H9 (cell line): ENCODE measurements around the gene APBA2. TPM values are rescaled to one million over a fixed set of nuclear protein-coding genes. Genes with fewer than 3 reads are reported as not detected.
A peak's percentile ranks its signal among the peaks of the same experiment; 100 is the strongest.

ENCODE experiments used
- DNase-seq: peaks from one replicate; pipeline ENCODE4 v3.0.0-alpha.2; 2017
- H2AFZ ChIP-seq: one replicate; pipeline ENCODE4 v1.6.1; 2013; ENCODE audit warnings: mild to moderate bottlenecking, low read length, control low read depth, moderate library complexity
- H2AK5ac ChIP-seq: 2 replicates; pipeline ENCODE4 v1.6.1; 2013; ENCODE audit warnings: low read length, control low read depth, mixed read lengths; ENCODE audit not compliant: insufficient read length
- H2BK120ac ChIP-seq: one replicate; pipeline ENCODE4 v1.6.1; 2013; ENCODE audit warnings: low read depth, mild to moderate bottlenecking, low read length, control low read depth, inconsistent platforms; ENCODE audit not compliant: poor library complexity, severe bottlenecking
- H2BK12ac ChIP-seq: 2 replicates; pipeline ENCODE4 v1.6.1; 2013; ENCODE audit warnings: low read length, control low read depth, mixed read lengths, low read depth; ENCODE audit not compliant: insufficient read length
- H2BK15ac ChIP-seq: 2 replicates; pipeline ENCODE4 v1.6.1; 2013; ENCODE audit warnings: low read depth, low read length, control low read depth
- H2BK20ac ChIP-seq: one replicate; pipeline ENCODE4 v1.6.1; 2013; ENCODE audit warnings: low read depth, mild to moderate bottlenecking, low read length, control low read depth, inconsistent platforms; ENCODE audit not compliant: poor library complexity, severe bottlenecking
- H2BK5ac ChIP-seq: 2 replicates; pipeline ENCODE4 v1.6.1; 2013; ENCODE audit warnings: low read length, control low read depth, mixed read lengths; ENCODE audit not compliant: insufficient read length
- H3K14ac ChIP-seq: 2 replicates; pipeline ENCODE4 v1.6.1; 2013; ENCODE audit warnings: low read length, control low read depth; ENCODE audit not compliant: insufficient read depth
- H3K18ac ChIP-seq: 2 replicates; pipeline ENCODE4 v1.6.1; 2013; ENCODE audit warnings: low read depth, mild to moderate bottlenecking, mixed read lengths, low read length, control low read depth; ENCODE audit not compliant: insufficient read length
- H3K23ac ChIP-seq: 2 replicates; pipeline ENCODE4 v1.6.1; 2013; ENCODE audit warnings: low read length, control low read depth, mixed read lengths, low read depth; ENCODE audit not compliant: insufficient read length
- H3K23me2 ChIP-seq: 2 replicates; pipeline ENCODE4 v1.6.1; 2013; ENCODE audit warnings: low read depth, mild to moderate bottlenecking, mixed read lengths, low read length, control low read depth; ENCODE audit not compliant: insufficient read length, poor library complexity, severe bottlenecking
- H3K27ac ChIP-seq: 2 replicates; pipeline ENCODE4 v1.5.1; 2013; ENCODE audit warnings: low read length, control low read depth, mixed read lengths, low read depth; ENCODE audit not compliant: insufficient read length
- H3K27me3 ChIP-seq: 2 replicates; pipeline ENCODE4 v1.6.1; 2013; ENCODE audit warnings: low read length, control low read depth, inconsistent platforms; ENCODE audit not compliant: insufficient read depth
- H3K4ac ChIP-seq: 2 replicates; pipeline ENCODE4 v1.6.1; 2013; ENCODE audit warnings: low read depth, mild to moderate bottlenecking, control low read depth, inconsistent platforms, low read length, moderate library complexity
- H3K4me1 ChIP-seq: 2 replicates; pipeline ENCODE4 v1.6.1; 2013; ENCODE audit warnings: low read length, control low read depth, inconsistent platforms; ENCODE audit not compliant: insufficient read depth
- H3K4me2 ChIP-seq: 2 replicates; pipeline ENCODE4 v1.6.1; 2013; ENCODE audit warnings: low read length, control low read depth, mixed read lengths; ENCODE audit not compliant: insufficient read length, insufficient read depth
- H3K56ac ChIP-seq: 2 replicates; pipeline ENCODE4 v1.6.1; 2013; ENCODE audit warnings: low read depth, mild to moderate bottlenecking, mixed read lengths, low read length, control low read depth; ENCODE audit not compliant: insufficient read length
- H3K79me1 ChIP-seq: 2 replicates; pipeline ENCODE4 v1.6.1; 2013; ENCODE audit warnings: low read depth, mild to moderate bottlenecking, moderate library complexity, low read length, control low read depth, inconsistent platforms; ENCODE audit not compliant: insufficient read depth, poor library complexity, severe bottlenecking
- H3K79me2 ChIP-seq: 2 replicates; pipeline ENCODE4 v1.6.1; 2013; ENCODE audit warnings: low read length, control low read depth, inconsistent platforms; ENCODE audit not compliant: insufficient read depth
- H3K9ac ChIP-seq: 2 replicates; pipeline ENCODE4 v1.6.1; 2013; ENCODE audit warnings: low read length, control low read depth, mixed read lengths; ENCODE audit not compliant: insufficient read length; ENCODE audit errors: extremely low read depth
- H3K9me3 ChIP-seq: one replicate; pipeline ENCODE4 v1.6.1; 2013; ENCODE audit warnings: low read depth, low read length, inconsistent platforms; ENCODE audit not compliant: control insufficient read depth
- H3T11ph ChIP-seq: one replicate; pipeline ENCODE4 v1.6.1; 2013; ENCODE audit warnings: mild to moderate bottlenecking, low read length, control low read depth, inconsistent platforms
- H4K20me1 ChIP-seq: one replicate; pipeline ENCODE4 v1.6.1; 2013; ENCODE audit not compliant: control insufficient read depth, insufficient read length, insufficient read depth
- H4K5ac ChIP-seq: 2 replicates; pipeline ENCODE4 v1.6.1; 2013; ENCODE audit warnings: low read depth, mild to moderate bottlenecking, mixed read lengths, low read length, control low read depth; ENCODE audit not compliant: insufficient read length
- H4K8ac ChIP-seq: replicated peaks from 2 replicates; pipeline ENCODE4 v1.6.1; 2013; ENCODE audit warnings: low read length, control low read depth, mixed read lengths, low read depth; ENCODE audit not compliant: insufficient read length
- H4K91ac ChIP-seq: 2 replicates; pipeline ENCODE4 v1.6.1; 2013; ENCODE audit warnings: low read depth, mild to moderate bottlenecking, moderate library complexity, mixed read lengths, low read length, control low read depth; ENCODE audit not compliant: insufficient read length
- H3K27ac Mint-ChIP-seq, 3 experiments: 2 replicates in 2 of 3; 3 replicates in 1 of 3; pipeline ENCODE4 v1.8.0; 2020 to 2021; ENCODE audit warnings: mixed read lengths in 3 of 3, mild to moderate bottlenecking in 1 of 3, moderate library complexity in 1 of 3
- H3K27me3 Mint-ChIP-seq: 2 replicates; pipeline ENCODE4 v1.8.0; 2021; ENCODE audit warnings: low read depth, mild to moderate bottlenecking, moderate library complexity, mixed read lengths
- H3K36me3 Mint-ChIP-seq, 3 experiments: 2 replicates in 2 of 3; 3 replicates in 1 of 3; pipeline ENCODE4 v1.8.0; 2020 to 2021; ENCODE audit warnings: low read depth in 3 of 3, mixed read lengths in 3 of 3; ENCODE audit not compliant: insufficient read depth in 1 of 3
- H3K4me1 Mint-ChIP-seq, 2 experiments: 2 replicates each; pipeline ENCODE4 v1.8.0; 2020; ENCODE audit warnings: mixed read lengths in 2 of 2
- H3K4me3 Mint-ChIP-seq, 2 experiments: 2 replicates in 1 of 2; 3 replicates in 1 of 2; pipeline ENCODE4 v1.8.0; 2020 to 2021; ENCODE audit warnings: mild to moderate bottlenecking in 2 of 2, mixed read lengths in 2 of 2, moderate library complexity in 1 of 2
- H3K9me3 Mint-ChIP-seq, 2 experiments: 2 replicates in 1 of 2; 3 replicates in 1 of 2; pipeline ENCODE4 v1.8.0; 2020; ENCODE audit warnings: mild to moderate bottlenecking in 2 of 2, mixed read lengths in 2 of 2, moderate library complexity in 1 of 2
- WGBS: extraction: QIAGEN DNeasy Blood & Tissue Kit; methylation state at CpG from one replicate; pipeline ENCODE4 v1.1.7; 2013; ENCODE audit warnings: missing lambda C conversion rate, low lambda C conversion rate, mixed read lengths; ENCODE audit not compliant: insufficient read length; ENCODE audit errors: extremely low coverage; 5-methylcytosine and 5-hydroxymethylcytosine counted together
- total RNA-seq: library from RNA; stranded (reverse); gene quantifications from 2 replicates; pipeline ENCODE4 v1.2.1, GENCODE V29; 2021
- TF ChIP-seq, protein P1 (sequence below): fragments of 200-600 bp; sonication (generic); conservative IDR thresholded peaks from 3 replicates; pipeline ENCODE4 v1.8.0; 2021; ENCODE audit warnings: antibody characterized with exemption, mild to moderate bottlenecking

APBA2 gene
- total RNA-seq, 1 experiment from 2014 or later, result 14.3 TPM

GRCh38 chr15:28960979-28961378, 75.2 kb downstream of the APBA2 start:
- Histone ChIP-seq H3K4ac (no peak overlapping the region), H3K18ac (no peak overlapping the region), H4K20me1 (no peaks in the 10 kb centered on the region), H4K5ac (no peak overlapping the region), H2AFZ (no peak overlapping the region), H3K14ac (no peak overlapping the region), H3K9ac (no peak overlapping the region), H3K56ac (no peak overlapping the region), H3K4me1 (no peaks in the 10 kb centered on the region), H3K23me2 (no peaks in the 10 kb centered on the region), H3K27me3 (no peaks in the 10 kb centered on the region), H3K27ac (no peak overlapping the region), H2BK15ac (no peak overlapping the region), H3K9me3 (no peaks in the 10 kb centered on the region), H3K23ac (no peak overlapping the region), H2BK20ac (no peak overlapping the region), H2BK12ac (no peak overlapping the region), H3K79me2 (no peaks in the 10 kb centered on the region), H2BK5ac (no peak overlapping the region), H3K79me1 (no peaks in the 10 kb centered on the region), H3K4me2 (no peak overlapping the region), H4K91ac (no peak overlapping the region), H4K8ac (no peak overlapping the region), H2BK120ac (no peak overlapping the region), H3T11ph (no peak overlapping the region), H2AK5ac (no peak overlapping the region)
- H3K9me3 Mint-ChIP-seq, result no peaks in the 10 kb centered on the region
- H3K4me3 Mint-ChIP-seq, result no peak overlapping the region
- WGBS, result no CpG with 5 or more reads among the region's 9 CpGs
- peaks cover 2 to 6% of the 10 kb centered on the region in 2 experiments; a peak in 3 of 4 replicates for H3K4me1 Mint-ChIP-seq
- H3K27ac Mint-ChIP-seq, result peak overlapping the region in 2 of 3 experiments; percentile 13 to 92; a peak in 3 of 7 replicates
- TF ChIP-seq, protein P1, sequence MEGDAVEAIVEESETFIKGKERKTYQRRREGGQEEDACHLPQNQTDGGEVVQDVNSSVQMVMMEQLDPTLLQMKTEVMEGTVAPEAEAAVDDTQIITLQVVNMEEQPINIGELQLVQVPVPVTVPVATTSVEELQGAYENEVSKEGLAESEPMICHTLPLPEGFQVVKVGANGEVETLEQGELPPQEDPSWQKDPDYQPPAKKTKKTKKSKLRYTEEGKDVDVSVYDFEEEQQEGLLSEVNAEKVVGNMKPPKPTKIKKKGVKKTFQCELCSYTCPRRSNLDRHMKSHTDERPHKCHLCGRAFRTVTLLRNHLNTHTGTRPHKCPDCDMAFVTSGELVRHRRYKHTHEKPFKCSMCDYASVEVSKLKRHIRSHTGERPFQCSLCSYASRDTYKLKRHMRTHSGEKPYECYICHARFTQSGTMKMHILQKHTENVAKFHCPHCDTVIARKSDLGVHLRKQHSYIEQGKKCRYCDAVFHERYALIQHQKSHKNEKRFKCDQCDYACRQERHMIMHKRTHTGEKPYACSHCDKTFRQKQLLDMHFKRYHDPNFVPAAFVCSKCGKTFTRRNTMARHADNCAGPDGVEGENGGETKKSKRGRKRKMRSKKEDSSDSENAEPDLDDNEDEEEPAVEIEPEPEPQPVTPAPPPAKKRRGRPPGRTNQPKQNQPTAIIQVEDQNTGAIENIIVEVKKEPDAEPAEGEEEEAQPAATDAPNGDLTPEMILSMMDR, result no peak
- H3K36me3 Mint-ChIP-seq, result no peaks in the 10 kb centered on the region; a peak in 1 of 7 replicates
- H3K27me3 Mint-ChIP-seq, result no peaks in the 10 kb centered on the region; the same call in 1 of the 2 replicates
- DNase-seq, result no peak
